Stimulated activated CD4-positive, alpha-beta T cell treated with anti-CD3 and anti-CD28 coated beads, Interleukin-4, amount 100 ng/mL, for 1 hour (primary cell): ENCODE measurements around the gene PLA2G4D.

Experiments
- DNase-seq: peaks from one replicate; pipeline ENCODE4 v3.0.0-alpha.2; 2020

The PLA2G4D gene

GRCh38 chr15:42048821-42049200 lies 45.6 kb downstream of the PLA2G4D start:
- no peak for DNase-seq

- DNase-seq: no peak
Observed at GRCh38 chr15:42048080-42048820, 46.1 kb downstream of the PLA2G4D start.

GRCh38 chr15:42046597-42046996 lies 47.8 kb downstream of the PLA2G4D start:
- DNase-seq: no peak

GRCh38 chr15:42045211-42045615 lies 49.1 kb downstream of the PLA2G4D start:
- DNase-seq: no peak

- DNase-seq: no peak
Observed at GRCh38 chr15:42042602-42043400, 51.6 kb downstream of the PLA2G4D start.

GRCh38 chr15:42038401-42038800 lies 56.0 kb downstream of the PLA2G4D start:
- no peak for DNase-seq

- no peak for DNase-seq
Observed at GRCh38 chr15:42037656-42038055, 56.7 kb downstream of the PLA2G4D start.

- no peak for DNase-seq
Observed at GRCh38 chr15:42036966-42037365, 57.4 kb downstream of the PLA2G4D start.

GRCh38 chr15:42036112-42036905 lies 58.1 kb downstream of the PLA2G4D start:
- DNase-seq: no peak

- no peak for DNase-seq
Observed at GRCh38 chr15:42035435-42035761, 59.0 kb downstream of the PLA2G4D start.

GRCh38 chr15:42034628-42035434 lies 59.5 kb downstream of the PLA2G4D start:
- no peak for DNase-seq

GRCh38 chr15:42033214-42033873 lies 61.0 kb downstream of the PLA2G4D start:
- no peak for DNase-seq

GRCh38 chr15:42032376-42033213 lies 61.8 kb downstream of the PLA2G4D start:
- no peak for DNase-seq

- no peak for DNase-seq
Observed at GRCh38 chr15:42031198-42031915, 63.0 kb downstream of the PLA2G4D start.

- DNase-seq: no peak
Observed at GRCh38 chr15:42027521-42027920, 66.8 kb downstream of the PLA2G4D start.

- DNase-seq: no peak
Observed at GRCh38 chr15:42024303-42024702, 70.1 kb downstream of the PLA2G4D start.

GRCh38 chr15:42021593-42021992 lies 72.8 kb downstream of the PLA2G4D start:
- no peak for DNase-seq

GRCh38 chr15:42020713-42021273 lies 73.6 kb downstream of the PLA2G4D start, which contains the start of gene PLA2G4E:
PLA2G4E (minus strand) TSS chr15:42021042; CDS start chr15:42021030, 12 bp downstream.
- no peak for DNase-seq

GRCh38 chr15:42018306-42019224 lies 75.8 kb downstream of the PLA2G4D start:
- DNase-seq: no peak
